Astrocyte (in vitro differentiated cells and primary cell): Measurements from ENCODE around the gene EYA2. TPM values are rescaled to one million over a fixed set of nuclear protein-coding genes. Genes with fewer than 3 reads are reported as not detected.

Experiments used
- DNase-seq: peaks from one replicate; pipeline ENCODE4 v3.0.0-alpha.2; 2010; ENCODE audit warnings: low read depth
- FAIRE-seq: peaks from 2 replicates; lab custom pipeline; 2011; peaks lifted over from hg19 to GRCh38; lab: Jason Lieb, UNC
- H2AFZ ChIP-seq: 2 replicates; pipeline ENCODE4 v1.6.0; 2012; ENCODE audit warnings: low read depth, low read length, inconsistent platforms
- H3K27ac ChIP-seq: 2 replicates; pipeline ENCODE4 v1.5.1; 2011; ENCODE audit warnings: low read depth, low read length, inconsistent platforms
- H3K27me3 ChIP-seq: 2 replicates; pipeline ENCODE4 v1.6.0; 2011; ENCODE audit warnings: low read length, inconsistent platforms; ENCODE audit not compliant: insufficient read depth
- H3K36me3 ChIP-seq: 2 replicates; pipeline ENCODE4 v1.5.1; 2011; ENCODE audit warnings: low read length, inconsistent platforms; ENCODE audit not compliant: insufficient read depth
- H3K4me1 ChIP-seq: 2 replicates; pipeline ENCODE4 v1.5.1; 2011; ENCODE audit warnings: low read length, inconsistent platforms; ENCODE audit not compliant: insufficient read depth
- H3K4me2 ChIP-seq: 2 replicates; pipeline ENCODE4 v1.6.0; 2012; ENCODE audit warnings: low read length, inconsistent platforms
- H3K4me3 ChIP-seq: 2 replicates; pipeline ENCODE4 v1.5.1; 2011; ENCODE audit warnings: low read depth, mild to moderate bottlenecking, low read length, inconsistent platforms; ENCODE audit not compliant: insufficient read depth
- H3K79me2 ChIP-seq: 2 replicates; pipeline ENCODE4 v1.6.0; 2012; ENCODE audit warnings: mild to moderate bottlenecking, low read length, inconsistent platforms; ENCODE audit not compliant: insufficient read depth
- H3K9ac ChIP-seq: 2 replicates; pipeline ENCODE4 v1.6.0; 2012; ENCODE audit warnings: mild to moderate bottlenecking, low read length, inconsistent platforms
- H3K9me3 ChIP-seq: 2 replicates; pipeline ENCODE4 v1.5.1; 2012; ENCODE audit warnings: low read depth, mild to moderate bottlenecking, low read length, inconsistent platforms; ENCODE audit not compliant: insufficient read depth
- H4K20me1 ChIP-seq: 2 replicates; pipeline ENCODE4 v1.6.0; 2012; ENCODE audit warnings: low read length, inconsistent platforms; ENCODE audit not compliant: insufficient read depth
- H3K27ac Mint-ChIP-seq: one replicate; pipeline ENCODE4 v1.8.0; 2021; ENCODE audit warnings: mild to moderate bottlenecking, mixed read lengths; ENCODE audit not compliant: unreplicated experiment
- H3K27me3 Mint-ChIP-seq: one replicate; pipeline ENCODE4 v1.8.0; 2021; ENCODE audit warnings: low read depth, mixed read lengths; ENCODE audit not compliant: unreplicated experiment
- H3K36me3 Mint-ChIP-seq: one replicate; pipeline ENCODE4 v1.8.0; 2021; ENCODE audit warnings: low read depth, mixed read lengths; ENCODE audit not compliant: unreplicated experiment
- H3K4me1 Mint-ChIP-seq: one replicate; pipeline ENCODE4 v1.8.0; 2021; ENCODE audit warnings: low read depth, mixed read lengths; ENCODE audit not compliant: unreplicated experiment
- H3K4me3 Mint-ChIP-seq: one replicate; pipeline ENCODE4 v1.8.0; 2021; ENCODE audit warnings: mild to moderate bottlenecking, moderate library complexity, mixed read lengths; ENCODE audit not compliant: unreplicated experiment
- H3K9me3 Mint-ChIP-seq: one replicate; pipeline ENCODE4 v1.8.0; 2021; ENCODE audit warnings: mild to moderate bottlenecking, mixed read lengths; ENCODE audit not compliant: unreplicated experiment
- EZH2 ChIP-seq: IDR thresholded peaks from 2 replicates; pipeline ENCODE4 v1.6.1; 2012; ENCODE audit warnings: mild to moderate bottlenecking, low read length, inconsistent platforms; ENCODE audit not compliant: insufficient read depth
- total RNA-seq: library from RNA; stranded (reverse); gene quantifications from 2 replicates; pipeline ENCODE4 v1.2.1, GENCODE V29; 2021
- TF ChIP-seq, protein P1 (sequence below): IDR thresholded peaks from 2 replicates; pipeline ENCODE4 v1.5.1; 2011; ENCODE audit warnings: low read depth, mild to moderate bottlenecking, inconsistent platforms, low read length, moderate library complexity; ENCODE audit not compliant: insufficient read depth

The EYA2 gene
- total RNA-seq, 1 donor from 2014 or later = 1.5 TPM

GRCh38 chr20:47198254-47198671 lies 303.6 kb downstream of the EYA2 start:
- H3K27ac ChIP-seq = no peak overlapping the region
- no peaks in the 10 kb centered on the region for H3K36me3 Mint-ChIP-seq
- H3K9ac ChIP-seq = no peak overlapping the region
- no peak overlapping the region for H3K4me3 Mint-ChIP-seq
- H3K4me3 ChIP-seq = no peak overlapping the region
- DNase-seq = no peak
- no peaks in the 10 kb centered on the region for H3K36me3 ChIP-seq
- no peak overlapping the region for H3K4me2 ChIP-seq
- no peaks in the 10 kb centered on the region for H4K20me1 ChIP-seq
- no peaks in the 10 kb centered on the region for H3K27me3 ChIP-seq
- no peaks in the 10 kb centered on the region for H3K9me3 ChIP-seq
- H3K79me2 ChIP-seq = no peaks in the 10 kb centered on the region
- no peak overlapping the region for H2AFZ ChIP-seq
- H3K4me1 Mint-ChIP-seq = no peaks in the 10 kb centered on the region
- no peak overlapping the region for H3K27ac Mint-ChIP-seq
- no peaks in the 10 kb centered on the region for H3K4me1 ChIP-seq
- no peak for TF ChIP-seq EZH2
- TF ChIP-seq, protein P1, sequence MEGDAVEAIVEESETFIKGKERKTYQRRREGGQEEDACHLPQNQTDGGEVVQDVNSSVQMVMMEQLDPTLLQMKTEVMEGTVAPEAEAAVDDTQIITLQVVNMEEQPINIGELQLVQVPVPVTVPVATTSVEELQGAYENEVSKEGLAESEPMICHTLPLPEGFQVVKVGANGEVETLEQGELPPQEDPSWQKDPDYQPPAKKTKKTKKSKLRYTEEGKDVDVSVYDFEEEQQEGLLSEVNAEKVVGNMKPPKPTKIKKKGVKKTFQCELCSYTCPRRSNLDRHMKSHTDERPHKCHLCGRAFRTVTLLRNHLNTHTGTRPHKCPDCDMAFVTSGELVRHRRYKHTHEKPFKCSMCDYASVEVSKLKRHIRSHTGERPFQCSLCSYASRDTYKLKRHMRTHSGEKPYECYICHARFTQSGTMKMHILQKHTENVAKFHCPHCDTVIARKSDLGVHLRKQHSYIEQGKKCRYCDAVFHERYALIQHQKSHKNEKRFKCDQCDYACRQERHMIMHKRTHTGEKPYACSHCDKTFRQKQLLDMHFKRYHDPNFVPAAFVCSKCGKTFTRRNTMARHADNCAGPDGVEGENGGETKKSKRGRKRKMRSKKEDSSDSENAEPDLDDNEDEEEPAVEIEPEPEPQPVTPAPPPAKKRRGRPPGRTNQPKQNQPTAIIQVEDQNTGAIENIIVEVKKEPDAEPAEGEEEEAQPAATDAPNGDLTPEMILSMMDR = no peak
- no peaks in the 10 kb centered on the region for H3K27me3 Mint-ChIP-seq
- H3K9me3 Mint-ChIP-seq = no peaks in the 10 kb centered on the region
- no peak for FAIRE-seq

- no peak overlapping the region for H3K27ac Mint-ChIP-seq
- no peak overlapping the region for H3K4me2 ChIP-seq
- no peak overlapping the region for H3K9ac ChIP-seq
- no peaks in the 10 kb centered on the region for H3K9me3 ChIP-seq
- H4K20me1 ChIP-seq = no peaks in the 10 kb centered on the region
- H3K9me3 Mint-ChIP-seq = peaks cover 1% of the 10 kb centered on the region
- no peak for TF ChIP-seq EZH2
- TF ChIP-seq, protein P1 = no peak
- DNase-seq = no peak
- H3K4me3 ChIP-seq = no peak overlapping the region
- H3K36me3 ChIP-seq = no peaks in the 10 kb centered on the region
- no peak overlapping the region for H3K27ac ChIP-seq
- no peaks in the 10 kb centered on the region for H3K4me1 Mint-ChIP-seq
- no peak overlapping the region for H2AFZ ChIP-seq
- no peaks in the 10 kb centered on the region for H3K79me2 ChIP-seq
- H3K27me3 Mint-ChIP-seq = no peaks in the 10 kb centered on the region
- no peak for FAIRE-seq
- peaks cover 1% of the 10 kb centered on the region for H3K36me3 Mint-ChIP-seq
- H3K4me1 ChIP-seq = no peaks in the 10 kb centered on the region
- H3K4me3 Mint-ChIP-seq = no peak overlapping the region
- H3K27me3 ChIP-seq = no peaks in the 10 kb centered on the region
These were observed 304.4 kb downstream of the EYA2 start for GRCh38 chr20:47198996-47199552.

GRCh38 chr20:47201074-47201730 lies 306.6 kb downstream of the EYA2 start:
- H3K9ac ChIP-seq = no peak overlapping the region
- H3K36me3 Mint-ChIP-seq = peaks cover 3% of the 10 kb centered on the region
- no peaks in the 10 kb centered on the region for H3K27me3 ChIP-seq
- H3K4me2 ChIP-seq = no peak overlapping the region
- H3K4me3 Mint-ChIP-seq = no peak overlapping the region
- TF ChIP-seq, protein P1 = no peak
- TF ChIP-seq EZH2 = no peak
- H4K20me1 ChIP-seq = no peaks in the 10 kb centered on the region
- H3K4me3 ChIP-seq = no peak overlapping the region
- FAIRE-seq (no peak), DNase-seq (no peak)
- peaks cover 6% of the 10 kb centered on the region for H3K4me1 ChIP-seq
- H3K9me3 Mint-ChIP-seq = peaks cover 1% of the 10 kb centered on the region
- no peak overlapping the region for H2AFZ ChIP-seq
- no peaks in the 10 kb centered on the region for H3K27me3 Mint-ChIP-seq
- no peak overlapping the region for H3K27ac ChIP-seq
- H3K4me1 Mint-ChIP-seq = peaks cover 12% of the 10 kb centered on the region
- no peaks in the 10 kb centered on the region for H3K79me2 ChIP-seq
- H3K36me3 ChIP-seq = no peaks in the 10 kb centered on the region
- no peak overlapping the region for H3K27ac Mint-ChIP-seq
- H3K9me3 ChIP-seq = no peaks in the 10 kb centered on the region
